Body of pancreas (tissue), 4 donors: ENCODE data around the gene ADAT2.

ENCODE experiments used
- CTCF ChIP-seq, 7 experiments: fragments of 450-650 bp in 4 of 7; fragments of 200-600 bp in 3 of 7; sonication (generic) in 3 of 7; IDR thresholded peaks; one replicate each; pipeline ENCODE4 v1.5.1; 2016 to 2019; ENCODE audit warnings: antibody characterized with exemption in 7 of 7
- POLR2A ChIP-seq, 3 donors: fragments of 450-650 bp; IDR thresholded peaks; one replicate each; pipeline ENCODE4 v1.6.1; 2016; ENCODE audit warnings: antibody characterized with exemption in 3 of 3, mild to moderate bottlenecking in 2 of 3

GRCh38 chr6:143408151-143408786, 42.2 kb downstream of the ADAT2 start:
- TF ChIP-seq CTCF (IDR thresholded peaks at IDR 0.05) (no peak), POLR2A (IDR thresholded peaks at IDR 0.05) (no peak)
